NCI-H1105 (cell line): ENCODE measurements around the gene B4GAT1.

Source experiments
- DNase-seq: peaks from one replicate; lab custom pipeline; 2025; lab: John Stamatoyannopoulos, UW

Gene B4GAT1

DNA sequence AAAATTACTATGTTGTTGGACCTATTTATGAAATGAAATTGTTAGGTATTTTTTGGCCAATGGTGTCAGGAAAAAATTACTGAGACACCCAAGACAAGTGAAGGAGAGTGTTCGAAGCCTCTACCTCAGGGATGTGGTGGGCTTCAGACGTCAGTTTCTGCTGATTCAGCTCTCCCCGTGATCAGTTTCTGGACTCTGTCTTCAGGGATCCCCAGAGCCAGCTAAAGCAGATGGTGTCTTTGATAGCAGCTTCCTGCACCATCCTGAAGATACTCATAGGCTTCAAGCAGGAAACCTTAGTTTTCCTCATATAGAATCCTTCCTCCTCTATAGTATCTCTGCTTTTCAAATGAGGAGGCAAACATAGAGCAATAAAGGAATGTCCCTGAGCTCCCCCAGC, 38.0 kb downstream of the B4GAT1 start:
- no peak for DNase-seq

DNA sequence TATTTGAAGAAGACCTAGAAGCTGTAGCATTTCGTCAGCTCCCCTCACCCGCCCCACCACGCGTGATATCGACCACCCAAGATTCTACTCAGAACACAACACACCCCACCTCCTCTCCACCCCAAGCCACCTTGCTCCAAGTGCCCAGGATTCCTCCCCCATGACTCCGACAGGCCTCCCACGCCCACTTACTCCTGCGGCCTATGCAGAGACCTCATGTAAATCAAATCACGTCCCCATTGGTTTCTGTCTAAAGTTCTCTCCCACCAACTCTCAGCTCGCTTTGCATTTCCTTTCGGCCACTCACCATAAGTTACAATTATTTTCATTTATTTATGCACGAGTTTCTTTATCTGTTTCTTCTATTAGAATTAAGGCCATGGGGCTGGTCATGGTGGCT, 44.8 kb downstream of the B4GAT1 start:
- no peak for DNase-seq

GRCh38 chr11:66299186-66299585, 48.2 kb downstream of the B4GAT1 start:
- no peak for DNase-seq

DNA sequence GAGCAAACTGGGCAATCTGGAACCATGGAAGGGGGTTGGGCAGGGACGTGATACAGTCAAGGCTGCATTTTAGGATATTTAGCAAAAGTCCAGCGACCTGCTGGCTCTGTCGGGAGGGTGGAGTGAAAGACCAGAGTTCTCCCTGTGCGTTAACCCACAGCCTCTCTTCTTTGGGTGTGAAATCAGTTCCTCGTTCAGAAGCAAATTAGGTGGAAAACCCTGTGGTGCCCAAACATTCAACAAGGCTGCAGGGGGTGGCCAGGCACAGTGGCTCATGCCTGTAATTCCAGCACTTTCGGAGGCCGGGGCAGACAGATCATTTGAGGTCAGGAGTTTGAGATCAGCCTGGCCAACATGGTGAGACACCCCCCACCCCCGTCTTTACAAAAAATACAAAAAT, 49.8 kb downstream of the B4GAT1 start:
- DNase-seq: no peak
